Suppressor macrophage treated with lipopolysaccharide for 1 hour (primary cell): Measurements from ENCODE around the gene MARS1.
"Not testable (repeated sequence)": the region's sequence is repeated elsewhere in the genome, so short reads cannot be mapped to it uniquely, and the experiment has no call there.

ENCODE experiments used
- DNase-seq, 3 donors: peaks; one replicate each; pipeline ENCODE4 v3.0.0-alpha.2; 2020 to 2022

Gene MARS1

DNA sequence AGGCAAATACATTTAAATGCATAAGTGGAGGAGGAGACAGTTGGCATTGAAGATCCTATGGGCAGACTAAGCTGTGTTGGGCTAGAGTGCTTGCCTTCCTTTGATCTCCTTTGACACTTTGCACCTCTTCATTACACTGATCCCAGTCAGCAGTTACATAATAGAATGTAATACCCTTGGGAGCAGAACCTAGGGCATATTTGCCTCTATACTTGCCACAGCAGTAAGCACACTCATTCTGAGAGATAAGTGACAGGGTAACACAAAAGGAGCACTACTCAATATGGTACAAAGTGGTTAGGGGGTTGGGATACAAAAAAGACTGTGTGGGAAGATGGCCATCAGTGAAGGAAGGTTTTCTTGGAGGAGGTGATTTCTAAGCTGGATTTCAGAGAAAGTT lies 9.0 kb downstream of the MARS1 start:
- no peak for DNase-seq

GRCh38 chr12:57497223-57498131 lies 9.6 kb downstream of the MARS1 start:
- no peak for DNase-seq

DNA sequence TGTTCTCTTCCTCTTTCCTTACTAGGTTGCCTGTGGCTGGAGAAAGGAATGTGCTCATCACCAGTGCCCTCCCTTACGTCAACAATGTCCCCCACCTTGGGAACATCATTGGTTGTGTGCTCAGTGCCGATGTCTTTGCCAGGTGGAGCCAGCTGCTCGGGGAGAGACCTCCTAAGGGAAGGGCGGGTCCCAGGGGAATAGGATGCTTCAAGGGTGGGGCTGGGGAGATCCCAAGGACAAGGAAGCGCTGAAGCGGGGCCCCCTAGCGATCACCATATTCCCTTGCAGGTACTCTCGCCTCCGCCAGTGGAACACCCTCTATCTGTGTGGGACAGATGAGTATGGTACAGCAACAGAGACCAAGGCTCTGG lies 10.2 kb downstream of the MARS1 start:
- no peak for DNase-seq

- no peak for DNase-seq
These were observed 10.7 kb downstream of the MARS1 start for GRCh38 chr12:57498571-57498970.

DNA sequence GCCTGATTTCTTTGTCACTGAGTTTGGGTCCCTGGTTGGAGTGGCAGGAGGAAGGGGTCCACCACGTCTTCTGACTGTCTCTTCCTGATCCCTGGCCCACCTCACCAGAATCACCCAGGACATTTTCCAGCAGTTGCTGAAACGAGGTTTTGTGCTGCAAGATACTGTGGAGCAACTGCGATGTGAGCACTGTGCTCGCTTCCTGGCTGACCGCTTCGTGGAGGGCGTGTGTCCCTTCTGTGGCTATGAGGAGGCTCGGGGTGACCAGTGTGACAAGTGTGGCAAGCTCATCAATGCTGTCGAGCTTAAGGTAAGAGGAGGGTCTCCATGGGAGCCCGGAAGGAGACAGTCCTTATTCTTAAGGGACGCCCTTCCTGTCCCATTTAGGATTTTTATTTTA lies 12.3 kb downstream of the MARS1 start:
- no peak for DNase-seq

GRCh38 chr12:57502311-57502969 lies 14.6 kb downstream of the MARS1 start:
- DNase-seq: not testable (repeated sequence)

DNA sequence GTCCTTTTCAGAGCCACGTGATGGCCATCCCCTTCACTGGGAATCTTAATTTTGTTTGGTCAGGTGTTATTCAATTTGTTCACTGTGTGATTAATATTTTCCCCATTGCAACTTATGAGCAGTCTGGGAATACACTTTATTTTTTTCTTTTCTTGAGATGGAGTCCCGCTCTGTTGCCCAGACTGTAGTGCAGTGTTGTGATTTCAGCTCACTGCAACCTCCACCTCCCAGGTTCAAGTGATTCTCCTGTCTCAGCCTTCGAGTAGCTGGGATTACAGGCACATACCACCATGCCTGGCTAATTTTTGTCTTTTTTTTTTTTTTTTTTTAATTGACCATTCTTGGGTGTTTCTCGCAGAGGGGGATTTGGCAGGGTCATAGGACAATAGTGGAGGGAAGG lies 18.7 kb downstream of the MARS1 start:
- DNase-seq: not testable (repeated sequence)

DNA sequence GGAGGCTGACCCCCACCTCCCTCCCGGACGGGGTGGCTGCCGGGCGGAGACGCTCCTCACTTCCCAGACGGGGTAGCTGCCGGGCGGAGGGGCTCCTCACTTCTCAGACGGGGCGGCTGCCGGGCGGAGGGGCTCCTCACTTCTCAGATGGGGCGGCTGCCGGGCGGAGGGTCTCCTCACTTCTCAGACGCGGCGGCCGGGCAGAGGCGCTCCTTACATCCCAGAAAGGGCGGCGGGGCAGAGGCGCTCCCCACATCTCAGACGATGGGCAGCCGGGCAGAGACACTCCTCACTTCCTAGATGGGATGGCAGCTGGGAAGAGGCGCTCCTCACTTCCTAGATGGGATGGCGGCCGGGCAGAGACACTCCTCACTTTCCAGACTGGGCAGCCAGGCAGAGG lies 19.9 kb downstream of the MARS1 start:
- not testable (repeated sequence) for DNase-seq

DNA sequence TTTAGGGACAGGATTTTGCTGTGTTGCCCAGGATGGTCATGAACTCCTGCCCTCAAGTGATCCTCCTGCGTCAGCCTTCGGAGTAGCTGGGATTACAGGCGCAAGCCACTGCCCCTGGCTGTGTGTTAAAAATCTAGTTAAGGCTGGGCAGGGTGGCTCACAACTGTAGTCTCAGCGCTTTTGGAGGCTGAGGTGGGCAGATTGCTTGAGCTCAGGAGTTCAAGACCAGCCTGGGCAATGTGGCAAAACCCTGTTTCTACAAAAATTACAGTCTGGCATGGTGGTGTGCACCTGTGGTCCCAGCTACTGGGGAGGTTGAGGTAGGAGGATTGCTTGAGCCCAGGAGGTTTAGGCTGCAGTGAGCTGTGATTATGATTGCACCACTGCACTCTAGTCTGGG lies 23.3 kb downstream of the MARS1 start:
- no peak for DNase-seq

DNA sequence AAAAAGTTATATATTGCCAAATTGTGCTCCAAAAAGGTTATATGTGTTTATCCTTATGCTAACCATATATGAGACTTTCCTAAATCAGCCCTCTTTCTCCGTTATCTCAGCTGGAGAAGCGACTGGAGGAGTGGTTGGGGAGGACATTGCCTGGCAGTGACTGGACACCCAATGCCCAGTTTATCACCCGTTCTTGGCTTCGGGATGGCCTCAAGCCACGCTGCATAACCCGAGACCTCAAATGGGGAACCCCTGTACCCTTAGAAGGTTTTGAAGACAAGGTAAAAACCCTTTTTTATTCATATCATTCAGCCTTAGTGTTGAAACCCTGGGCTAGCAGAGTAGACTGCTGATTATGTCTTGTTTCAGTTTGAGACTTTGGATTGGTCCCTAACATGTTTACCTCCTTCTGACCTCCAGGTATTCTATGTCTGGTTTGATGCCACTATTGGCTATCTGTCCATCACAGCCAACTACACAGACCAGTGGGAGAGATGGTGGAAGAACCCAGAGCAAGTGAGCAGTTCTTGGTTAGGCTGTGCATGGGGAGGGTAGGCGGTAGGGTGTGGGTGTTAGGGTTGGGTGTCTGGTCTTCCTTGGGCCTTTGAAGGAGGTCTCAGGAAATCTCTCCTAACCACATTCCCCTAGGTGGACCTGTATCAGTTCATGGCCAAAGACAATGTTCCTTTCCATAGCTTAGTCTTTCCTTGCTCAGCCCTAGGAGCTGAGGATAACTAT lies 23.9 kb downstream of the MARS1 start:
- DNase-seq: no peak

- DNase-seq: no peak
These were observed 24.8 kb downstream of the MARS1 start for GRCh38 chr12:57512665-57513064.

- DNase-seq: no peak
These were observed 25.4 kb downstream of the MARS1 start for GRCh38 chr12:57513266-57513665.

DNA sequence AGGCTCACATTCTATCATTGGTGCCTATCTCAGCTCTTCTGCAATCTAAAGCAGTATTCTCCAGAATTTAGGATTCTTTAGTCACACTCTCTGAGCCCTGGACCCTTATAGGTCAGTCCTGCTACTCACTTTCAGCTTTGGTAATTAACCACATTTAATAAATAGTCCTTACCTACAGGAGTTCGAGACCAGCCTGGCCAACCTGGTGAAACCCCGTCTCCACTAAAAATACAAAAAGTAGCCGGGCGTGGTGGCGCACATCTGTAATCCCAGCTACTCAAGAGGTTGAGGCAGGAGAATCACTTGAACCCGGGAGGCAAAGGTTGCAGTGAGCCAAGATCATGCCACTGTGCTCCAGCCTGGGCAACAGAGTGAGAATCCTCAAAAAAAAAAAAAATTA lies 25.8 kb downstream of the MARS1 start:
- not testable (repeated sequence) for DNase-seq

DNA sequence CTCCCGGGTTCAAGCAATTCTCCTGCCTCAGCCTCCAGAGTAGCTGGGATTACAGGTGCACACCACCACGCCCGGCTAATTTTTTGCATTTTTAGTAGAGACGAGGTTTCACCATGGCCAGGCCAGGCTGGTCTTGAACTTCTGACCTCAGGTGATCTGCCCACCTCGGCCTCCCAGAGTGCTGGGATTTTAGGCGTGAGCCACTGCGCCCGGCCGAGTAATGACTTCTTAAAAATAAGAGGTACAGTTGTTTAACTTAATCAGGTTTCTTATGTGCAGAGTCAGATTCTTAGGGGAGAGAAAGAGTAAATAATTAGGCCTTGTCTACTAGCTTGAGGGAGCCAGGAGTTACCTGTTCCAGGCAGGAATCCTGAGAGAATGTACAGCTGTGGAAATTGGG lies 26.4 kb downstream of the MARS1 start:
- DNase-seq: not testable (repeated sequence)

DNA sequence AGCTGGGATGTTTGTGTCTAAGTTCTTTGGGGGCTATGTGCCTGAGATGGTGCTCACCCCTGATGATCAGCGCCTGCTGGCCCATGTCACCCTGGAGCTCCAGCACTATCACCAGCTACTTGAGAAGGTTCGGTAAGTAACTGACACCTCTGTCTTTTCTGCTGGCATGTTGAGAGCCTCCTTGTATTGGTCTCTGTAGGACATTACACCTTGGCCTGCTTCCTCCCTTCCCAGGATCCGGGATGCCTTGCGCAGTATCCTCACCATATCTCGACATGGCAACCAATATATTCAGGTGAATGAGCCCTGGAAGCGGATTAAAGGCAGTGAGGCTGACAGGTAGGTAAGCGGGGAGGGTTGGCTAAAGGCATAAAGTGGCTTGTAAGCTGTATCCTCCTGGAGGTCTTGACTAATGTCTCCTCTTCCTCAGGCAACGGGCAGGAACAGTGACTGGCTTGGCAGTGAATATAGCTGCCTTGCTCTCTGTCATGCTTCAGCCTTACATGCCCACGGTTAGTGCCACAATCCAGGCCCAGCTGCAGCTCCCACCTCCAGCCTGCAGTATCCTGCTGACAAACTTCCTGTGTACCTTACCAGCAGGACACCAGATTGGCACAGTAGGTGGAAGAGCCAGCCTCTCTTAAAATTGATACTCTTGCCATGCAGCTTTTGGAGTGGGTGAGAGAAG lies 27.0 kb downstream of the MARS1 start:
- no peak for DNase-seq

DNA sequence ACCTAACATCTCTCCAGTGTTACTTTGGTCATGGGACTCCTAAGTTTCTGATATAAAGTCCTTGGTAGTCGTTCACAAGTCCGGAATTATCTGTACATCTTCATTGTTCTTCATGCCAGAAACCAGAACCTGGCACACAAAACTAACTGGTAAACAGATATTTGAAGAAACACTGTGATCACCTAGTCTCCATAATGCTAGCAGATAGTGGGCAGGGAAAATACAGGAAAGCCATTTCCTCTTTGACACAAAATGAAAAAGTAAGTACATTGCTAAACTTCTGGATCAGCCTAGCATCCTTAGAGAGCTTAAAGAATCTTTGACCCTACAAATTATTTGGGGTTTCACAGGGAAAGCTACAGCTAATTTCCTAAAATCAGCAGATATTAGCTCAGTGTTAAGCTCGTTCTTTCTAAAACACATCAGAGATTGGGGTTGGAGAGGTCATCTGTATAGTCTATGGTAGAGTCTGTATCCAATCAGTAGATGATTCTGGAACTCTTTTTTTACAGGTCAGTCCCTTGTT lies 27.6 kb downstream of the MARS1 start:
- no peak for DNase-seq

DNA sequence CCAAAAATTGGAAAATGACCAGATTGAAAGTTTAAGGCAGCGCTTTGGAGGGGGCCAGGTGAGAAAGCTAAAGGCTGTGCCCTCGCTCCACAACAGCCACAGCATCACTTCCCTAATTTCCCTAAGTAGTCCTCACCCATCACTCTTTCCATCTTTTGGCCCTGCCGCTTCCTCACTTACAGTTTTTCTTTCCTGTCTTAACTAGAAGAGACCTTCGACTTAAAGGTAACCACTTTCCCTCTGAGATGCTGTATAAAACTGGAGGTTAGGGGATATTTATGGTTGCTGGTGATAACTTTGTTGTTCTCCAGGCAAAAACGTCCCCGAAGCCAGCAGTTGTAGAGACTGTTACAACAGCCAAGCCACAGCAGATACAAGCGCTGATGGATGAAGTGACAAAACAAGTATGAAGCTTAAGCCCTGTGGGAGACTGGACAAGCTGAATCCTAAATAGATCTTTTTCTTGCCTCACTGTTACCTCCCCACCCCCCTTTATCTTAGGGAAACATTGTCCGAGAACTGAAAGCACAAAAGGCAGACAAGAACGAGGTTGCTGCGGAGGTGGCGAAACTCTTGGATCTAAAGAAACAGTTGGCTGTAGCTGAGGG lies 28.2 kb downstream of the MARS1 start:
- no peak for DNase-seq

DNA sequence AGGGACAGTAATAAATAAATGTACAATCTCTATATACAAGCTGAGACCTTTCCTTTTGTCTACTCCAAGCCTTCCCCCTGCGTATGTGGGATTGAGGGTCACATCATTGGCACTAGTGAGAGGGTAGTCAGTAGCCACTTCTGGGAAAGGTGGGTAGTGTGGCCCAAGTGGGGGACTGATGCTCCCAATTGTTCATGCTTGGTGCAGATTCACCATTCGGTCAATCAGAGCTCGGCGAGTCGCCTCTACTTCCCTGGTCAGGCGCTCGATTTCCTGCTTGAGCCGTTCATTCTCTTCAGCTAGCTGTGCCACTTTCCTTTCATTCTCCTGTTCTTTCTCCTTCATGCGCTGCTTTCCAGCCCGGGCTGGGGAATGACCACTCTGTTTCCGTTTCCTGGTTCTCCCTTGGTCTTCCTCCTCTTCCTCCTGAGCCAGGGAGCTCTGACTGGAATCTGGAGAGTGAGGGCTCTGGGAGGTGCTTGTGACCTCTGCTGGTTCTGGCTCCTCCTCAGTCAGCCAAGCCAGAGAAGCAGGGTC lies 28.8 kb downstream of the MARS1 start:
- no peak for DNase-seq

GRCh38 chr12:57517187-57517586 lies 29.3 kb downstream of the MARS1 start:
- DNase-seq: no peak

- DNase-seq: not testable (repeated sequence)
These were observed 29.9 kb downstream of the MARS1 start for GRCh38 chr12:57517718-57518117.

- no peak for DNase-seq
These were observed 30.5 kb downstream of the MARS1 start for GRCh38 chr12:57518176-57518919.
